IMR-90 (cell line): Measurements from ENCODE around the gene ITGAE. TPM values are rescaled to one million over a fixed set of nuclear protein-coding genes. Genes with fewer than 3 reads are reported as not detected.

ENCODE experiments used
- ATAC-seq: fragments of 200-7000 bp; cut with Tn5 transposase; 2 replicates; pipeline ENCODE4 v1.9.1; 2020; ENCODE audit warnings: low read depth, mild to moderate bottlenecking, moderate library complexity
- BruUV-seq: library from RNA; stranded (reverse); fragments of 400-500 nt; replicated peaks from 2 replicates; lab custom pipeline; 2021; lab: Mats Ljungman, UMichigan
- CTCF ChIA-PET: fragments of 300-600 bp; formaldehyde crosslinking; extraction: SDS; loops from one replicate; lab custom pipeline; 2021; ENCODE audit warnings: antibody characterized with exemption; lab: Yijun Ruan, JAX
- POLR2A ChIA-PET: fragments of 300-600 bp; sonication (Branson Sonifier 250); formaldehyde crosslinking; loops from one replicate; lab custom pipeline; 2022; ENCODE audit warnings: antibody characterized with exemption; ENCODE audit not compliant: unreplicated experiment; lab: Charles Lee
- DNase-seq: peaks from one replicate; pipeline ENCODE4 v3.0.0; 2013
- H2AFZ ChIP-seq: replicated peaks from 2 replicates; pipeline ENCODE3; 2013; ENCODE audit warnings: low read length, mild to moderate bottlenecking; ENCODE audit not compliant: poor library complexity
- H2AK5ac ChIP-seq: 2 replicates; pipeline ENCODE4 v1.6.1; 2013; ENCODE audit warnings: low read depth, low read length, inconsistent platforms
- H2AK9ac ChIP-seq: replicated peaks from 2 replicates; pipeline ENCODE3; 2013; ENCODE audit warnings: mild to moderate bottlenecking, low read depth, low read length, moderate library complexity; ENCODE audit not compliant: poor library complexity
- H2BK120ac ChIP-seq: 2 replicates; pipeline ENCODE4 v1.6.1; 2013; ENCODE audit warnings: low read depth, low read length, inconsistent platforms
- H2BK15ac ChIP-seq: 3 replicates; pipeline ENCODE4 v1.6.1; 2013; ENCODE audit warnings: low read depth, low read length, inconsistent platforms
- H2BK20ac ChIP-seq: 2 replicates; pipeline ENCODE4 v1.6.1; 2013; ENCODE audit warnings: low read depth, mild to moderate bottlenecking, inconsistent platforms, low read length, moderate library complexity
- H2BK5ac ChIP-seq: 2 replicates; pipeline ENCODE4 v1.6.1; 2013; ENCODE audit warnings: mild to moderate bottlenecking, low read depth, low read length, inconsistent platforms; ENCODE audit not compliant: poor library complexity, severe bottlenecking
- H3K14ac ChIP-seq: replicated peaks from 2 replicates; pipeline ENCODE4 v1.6.1; 2013; ENCODE audit warnings: low read depth, low read length, inconsistent platforms
- H3K18ac ChIP-seq: 2 replicates; pipeline ENCODE4 v1.6.1; 2013; ENCODE audit warnings: low read depth, low read length, control low read depth
- H3K23ac ChIP-seq: 2 replicates; pipeline ENCODE4 v1.6.1; 2013; ENCODE audit warnings: low read depth, low read length, inconsistent platforms
- H3K27ac ChIP-seq: 2 replicates; pipeline ENCODE4 v1.5.1; 2013; ENCODE audit warnings: mild to moderate bottlenecking, control low read depth, low read length; ENCODE audit not compliant: insufficient read depth
- H3K27me3 ChIP-seq: 2 replicates; pipeline ENCODE4 v1.6.1; 2013; ENCODE audit warnings: low read length; ENCODE audit not compliant: control insufficient read depth, insufficient read depth
- H3K36me3 ChIP-seq: 2 replicates; pipeline ENCODE4 v1.6.1; 2013; ENCODE audit warnings: low read length, mixed read lengths; ENCODE audit not compliant: control insufficient read depth, insufficient read depth
- H3K4ac ChIP-seq: 2 replicates; pipeline ENCODE4 v1.6.1; 2013; ENCODE audit warnings: low read depth, low read length, inconsistent platforms
- H3K4me1 ChIP-seq: 2 replicates; pipeline ENCODE4 v1.6.1; 2013; ENCODE audit warnings: low read length, mixed read lengths; ENCODE audit not compliant: control insufficient read depth, insufficient read depth
- H3K4me2 ChIP-seq: 2 replicates; pipeline ENCODE4 v1.6.1; 2013; ENCODE audit warnings: low read depth, mild to moderate bottlenecking, control low read depth, low read length, moderate library complexity
- H3K4me3 ChIP-seq: 2 replicates; pipeline ENCODE4 v1.5.1; 2013; ENCODE audit warnings: low read depth, mild to moderate bottlenecking, control low read depth, low read length, moderate library complexity; ENCODE audit not compliant: insufficient read depth
- H3K56ac ChIP-seq: 2 replicates; pipeline ENCODE4 v1.6.1; 2013; ENCODE audit warnings: low read length, inconsistent platforms; ENCODE audit not compliant: insufficient read depth; ENCODE audit errors: extremely low read depth
- H3K79me1 ChIP-seq, 2 experiments: 2 replicates each; pipeline ENCODE4 v1.6.1; 2013; ENCODE audit warnings: low read length in 2 of 2, inconsistent platforms in 1 of 2, low read depth in 1 of 2
- H3K9ac ChIP-seq: 2 replicates; pipeline ENCODE4 v1.6.1; 2013; ENCODE audit warnings: low read depth, low read length, control low read depth
- H3K9me1 ChIP-seq: 2 replicates; pipeline ENCODE4 v1.6.1; 2013; ENCODE audit warnings: low read length, inconsistent platforms; ENCODE audit not compliant: insufficient read depth
- H3K9me3 ChIP-seq: 2 replicates; pipeline ENCODE4 v1.6.1; 2013; ENCODE audit warnings: low read length; ENCODE audit not compliant: control insufficient read depth, insufficient read depth
- H4K20me1 ChIP-seq: 2 replicates; pipeline ENCODE4 v1.6.1; 2013; ENCODE audit warnings: low read length, inconsistent platforms; ENCODE audit not compliant: insufficient read depth
- H4K5ac ChIP-seq: 2 replicates; pipeline ENCODE4 v1.6.1; 2013; ENCODE audit warnings: mild to moderate bottlenecking, low read depth, low read length, control low read depth
- H4K8ac ChIP-seq, 2 experiments: 2 replicates each; pipeline ENCODE4 v1.6.1; 2013; ENCODE audit warnings: low read depth in 2 of 2, low read length in 2 of 2, control low read depth in 1 of 2, inconsistent platforms in 1 of 2
- H4K91ac ChIP-seq: 2 replicates; pipeline ENCODE4 v1.6.1; 2013; ENCODE audit warnings: low read depth, low read length, inconsistent platforms; ENCODE audit not compliant: insufficient read depth
- BHLHE40 ChIP-seq: fragments of 150-350 bp; IDR thresholded peaks from 2 replicates; pipeline ENCODE4 v1.6.1; 2016; ENCODE audit warnings: mild to moderate bottlenecking, low read depth, low read length
- CEBPB ChIP-seq: IDR thresholded peaks from 2 replicates; pipeline ENCODE4 v1.6.1; 2012; ENCODE audit warnings: low read depth, low read length, improper control_type of control experiment
- CHD1 ChIP-seq: IDR thresholded peaks from 2 replicates; pipeline ENCODE4 v1.6.1; 2012; ENCODE audit warnings: low read depth, low read length, improper control_type of control experiment
- FOS ChIP-seq: fragments of 150-350 bp; IDR thresholded peaks from 2 replicates; pipeline ENCODE4 v1.6.1; 2016; ENCODE audit warnings: low read depth, low read length
- MAZ ChIP-seq: IDR thresholded peaks from 2 replicates; pipeline ENCODE4 v1.6.1; 2012; ENCODE audit warnings: low read depth, mild to moderate bottlenecking, low read length, improper control_type of control experiment, moderate library complexity, borderline replicate concordance
- MXI1 ChIP-seq: IDR thresholded peaks from 2 replicates; pipeline ENCODE4 v1.6.1; 2012; ENCODE audit warnings: low read depth, mild to moderate bottlenecking, low read length, moderate library complexity, borderline replicate concordance
- NFE2L2 ChIP-seq: fragments of 150-350 bp; IDR thresholded peaks from 2 replicates; pipeline ENCODE4 v1.6.1; 2016; ENCODE audit warnings: low read depth, mild to moderate bottlenecking, low read length
- RAD21 ChIP-seq: IDR thresholded peaks from 2 replicates; pipeline ENCODE4 v1.6.1; 2012; ENCODE audit warnings: low read length, improper control_type of control experiment
- RCOR1 ChIP-seq: IDR thresholded peaks from 2 replicates; pipeline ENCODE4 v1.6.1; 2012; ENCODE audit warnings: mild to moderate bottlenecking, low read length, improper control_type of control experiment; ENCODE audit not compliant: insufficient replicate concordance
- RFX5 ChIP-seq: IDR thresholded peaks from 2 replicates; pipeline ENCODE4 v1.8.0; 2012; ENCODE audit warnings: low read depth, mild to moderate bottlenecking, low read length, moderate library complexity
- SMC3 ChIP-seq: fragments of 150-350 bp; IDR thresholded peaks from 2 replicates; pipeline ENCODE4 v1.6.1; 2016; ENCODE audit warnings: low read depth, mild to moderate bottlenecking, antibody characterized with exemption, low read length, moderate library complexity
- WGBS, 2 experiments: methylation state at CpG; one replicate each; pipeline versions ENCODE4 v1.1.5 to v1.1.7; 2013; ENCODE audit warnings: missing lambda C conversion rate in 2 of 2; ENCODE audit not compliant: insufficient read length in 1 of 2; ENCODE audit errors: extremely low coverage in 2 of 2; 5-methylcytosine and 5-hydroxymethylcytosine counted together
- dilution Hi-C: fragments of 300-500 bp; cut with HindIII; formaldehyde crosslinking; loops from one replicate; pipeline ENCODE4 v1.14.3; 2018; ENCODE audit warnings: low sequenced_read_pairs; ENCODE audit not compliant: unreplicated experiment
- in situ Hi-C: fragments of 300-500 bp; cut with MboI; formaldehyde crosslinking; loops from 3 replicates; pipeline ENCODE4 v1.14.3; 2019; ENCODE audit warnings: low sequenced_read_pairs, inconsistent platforms, mixed read lengths
- intact Hi-C: fragments of 100-400 bp; cut with micrococcal nuclease; formaldehyde crosslinking; loops from 2 replicates; pipeline ENCODE4 v1.10.0; 2022
- polyA plus RNA-seq, 3 experiments: library from polyadenylated mRNA; depleted of rRNA; stranded (reverse); fragments of >200 nt; gene quantifications; 2 replicates each; pipeline ENCODE4 v1.2.3, GENCODE V29; 2012; ENCODE audit warnings: low replicate concordance in 1 of 3
- total RNA-seq: library from RNA; depleted of rRNA; stranded (reverse); fragments of >200 nt; gene quantifications from 2 replicates; pipeline ENCODE4 v1.2.3, GENCODE V29; 2012
- TF ChIP-seq, protein P1 (sequence below): fragments of 150-350 bp; IDR thresholded peaks from 2 replicates; pipeline ENCODE4 v1.6.1; 2016; ENCODE audit warnings: low read depth, mild to moderate bottlenecking, low read length, moderate library complexity, borderline replicate concordance
- TF ChIP-seq, protein P2 (sequence below): fragments of 150-350 bp; IDR thresholded peaks from 2 replicates; pipeline ENCODE4 v1.6.1; 2017; ENCODE audit warnings: mild to moderate bottlenecking, antibody characterized with exemption, low read length, low read depth
- TF ChIP-seq, protein P3 (sequence below): conservative IDR thresholded peaks from 2 replicates; pipeline ENCODE4 v1.5.1; 2012; ENCODE audit warnings: mild to moderate bottlenecking, low read depth, low read length, improper control_type of control experiment

The ITGAE gene
- total and polyA plus RNA-seq, 2 of the 4 experiments (the other 2 are of a cell fraction) = 54.1 to 60.8 TPM

DNA sequence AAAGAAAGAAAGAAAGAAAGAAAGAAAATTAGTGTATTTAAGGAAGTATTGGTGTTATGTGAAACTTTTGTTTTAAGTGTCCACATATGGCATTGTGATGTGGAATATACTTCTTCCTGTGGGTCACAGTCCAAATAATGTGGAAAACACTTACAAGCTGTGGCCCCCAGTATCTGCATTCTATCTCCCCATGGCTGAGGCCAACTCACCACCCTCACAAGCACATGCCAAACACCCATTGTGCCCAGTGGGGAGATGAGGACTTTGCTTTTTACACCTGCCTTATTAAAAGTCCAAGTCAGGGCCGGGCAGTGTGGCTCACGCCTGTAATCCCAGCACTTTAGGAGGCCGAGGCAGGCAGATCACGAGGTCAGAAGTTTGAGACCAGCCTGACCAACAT, 101.0 kb downstream of the ITGAE start:
- Histone ChIP-seq H2AFZ (no peak overlapping the region), H4K20me1 (no peaks in the 10 kb centered on the region), H3K14ac (no peak overlapping the region), H4K8ac (no peak overlapping the region), H2BK120ac (no peak overlapping the region), H3K18ac (no peak overlapping the region), H3K4ac (no peak overlapping the region), H4K5ac (no peak overlapping the region), H3K27me3 (peaks cover 9% of the 10 kb centered on the region), H3K79me1 (no peaks in the 10 kb centered on the region), H3K9me1 (no peaks in the 10 kb centered on the region), H2BK15ac (no peak overlapping the region), H3K9ac (no peak overlapping the region), H2BK5ac (no peak overlapping the region), H4K91ac (no peak overlapping the region), H3K4me2 (no peak overlapping the region), H3K56ac (no peak overlapping the region), H2AK5ac (no peak overlapping the region), H2BK20ac (no peak overlapping the region), H3K4me3 (no peak overlapping the region), H3K36me3 (no peaks in the 10 kb centered on the region), H3K9me3 (peaks cover 16% of the 10 kb centered on the region), H3K23ac (no peak overlapping the region), H2AK9ac (no peak overlapping the region), H3K4me1 (0 out of 2 replicates have a peak, but pooled peaks cover 2% of the 10 kb centered on the region), H3K27ac (no peak overlapping the region)
- DNase-seq (no peak), ATAC-seq (no peak)
- dilution Hi-C loops = no loop called here
- TF ChIP-seq RFX5 = no peak
- TF ChIP-seq FOS = no peak
- TF ChIP-seq MXI1 = no peak
- no peak for TF ChIP-seq BHLHE40
- TF ChIP-seq SMC3 = no peak
- TF ChIP-seq CEBPB = no peak
- TF ChIP-seq RCOR1 = no peak
- no peak for TF ChIP-seq RAD21
- no peak for TF ChIP-seq MAZ
- no peak for TF ChIP-seq CHD1
- no peak for TF ChIP-seq NFE2L2
- TF ChIP-seq, protein P1, sequence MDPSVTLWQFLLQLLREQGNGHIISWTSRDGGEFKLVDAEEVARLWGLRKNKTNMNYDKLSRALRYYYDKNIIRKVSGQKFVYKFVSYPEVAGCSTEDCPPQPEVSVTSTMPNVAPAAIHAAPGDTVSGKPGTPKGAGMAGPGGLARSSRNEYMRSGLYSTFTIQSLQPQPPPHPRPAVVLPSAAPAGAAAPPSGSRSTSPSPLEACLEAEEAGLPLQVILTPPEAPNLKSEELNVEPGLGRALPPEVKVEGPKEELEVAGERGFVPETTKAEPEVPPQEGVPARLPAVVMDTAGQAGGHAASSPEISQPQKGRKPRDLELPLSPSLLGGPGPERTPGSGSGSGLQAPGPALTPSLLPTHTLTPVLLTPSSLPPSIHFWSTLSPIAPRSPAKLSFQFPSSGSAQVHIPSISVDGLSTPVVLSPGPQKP = no peak
- TF ChIP-seq, protein P2, sequence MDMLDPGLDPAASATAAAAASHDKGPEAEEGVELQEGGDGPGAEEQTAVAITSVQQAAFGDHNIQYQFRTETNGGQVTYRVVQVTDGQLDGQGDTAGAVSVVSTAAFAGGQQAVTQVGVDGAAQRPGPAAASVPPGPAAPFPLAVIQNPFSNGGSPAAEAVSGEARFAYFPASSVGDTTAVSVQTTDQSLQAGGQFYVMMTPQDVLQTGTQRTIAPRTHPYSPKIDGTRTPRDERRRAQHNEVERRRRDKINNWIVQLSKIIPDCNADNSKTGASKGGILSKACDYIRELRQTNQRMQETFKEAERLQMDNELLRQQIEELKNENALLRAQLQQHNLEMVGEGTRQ = no peak
- TF ChIP-seq, protein P3, sequence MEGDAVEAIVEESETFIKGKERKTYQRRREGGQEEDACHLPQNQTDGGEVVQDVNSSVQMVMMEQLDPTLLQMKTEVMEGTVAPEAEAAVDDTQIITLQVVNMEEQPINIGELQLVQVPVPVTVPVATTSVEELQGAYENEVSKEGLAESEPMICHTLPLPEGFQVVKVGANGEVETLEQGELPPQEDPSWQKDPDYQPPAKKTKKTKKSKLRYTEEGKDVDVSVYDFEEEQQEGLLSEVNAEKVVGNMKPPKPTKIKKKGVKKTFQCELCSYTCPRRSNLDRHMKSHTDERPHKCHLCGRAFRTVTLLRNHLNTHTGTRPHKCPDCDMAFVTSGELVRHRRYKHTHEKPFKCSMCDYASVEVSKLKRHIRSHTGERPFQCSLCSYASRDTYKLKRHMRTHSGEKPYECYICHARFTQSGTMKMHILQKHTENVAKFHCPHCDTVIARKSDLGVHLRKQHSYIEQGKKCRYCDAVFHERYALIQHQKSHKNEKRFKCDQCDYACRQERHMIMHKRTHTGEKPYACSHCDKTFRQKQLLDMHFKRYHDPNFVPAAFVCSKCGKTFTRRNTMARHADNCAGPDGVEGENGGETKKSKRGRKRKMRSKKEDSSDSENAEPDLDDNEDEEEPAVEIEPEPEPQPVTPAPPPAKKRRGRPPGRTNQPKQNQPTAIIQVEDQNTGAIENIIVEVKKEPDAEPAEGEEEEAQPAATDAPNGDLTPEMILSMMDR = no peak
- intact Hi-C loops = no loop called here
- WGBS, 2 experiments = no CpG with 5 or more reads among the region's 4 CpGs
- CTCF ChIA-PET = no interaction called here
- no TSS peak for BruUV-seq
- POLR2A ChIA-PET = no interaction called here
- in situ Hi-C loops = no loop called here
